ENCODE data around the gene TRABD2B.

The TRABD2B gene

GRCh38 chr1:47843781-47844557 lies 153.2 kb downstream of the TRABD2B start:
- DNase-seq = no peak

GRCh38 chr1:47843059-47843458 lies 154.1 kb downstream of the TRABD2B start:
- no peak for DNase-seq

GRCh38 chr1:47842228-47842919 lies 154.8 kb downstream of the TRABD2B start:
- DNase-seq = no peak

GRCh38 chr1:47841356-47841755 lies 155.8 kb downstream of the TRABD2B start:
- no peak for DNase-seq

- DNase-seq = no peak
These were observed 156.6 kb downstream of the TRABD2B start for GRCh38 chr1:47840393-47841190.

GRCh38 chr1:47839433-47839760 lies 157.8 kb downstream of the TRABD2B start:
- DNase-seq = no peak

GRCh38 chr1:47838562-47839432 lies 158.4 kb downstream of the TRABD2B start:
- DNase-seq = no peak

GRCh38 chr1:47837866-47838561 lies 159.2 kb downstream of the TRABD2B start:
- DNase-seq = no peak

GRCh38 chr1:47837056-47837830 lies 159.9 kb downstream of the TRABD2B start:
- DNase-seq = no peak

- no peak for DNase-seq
These were observed 161.8 kb downstream of the TRABD2B start for GRCh38 chr1:47835409-47835808.

- DNase-seq = no peak
These were observed 162.9 kb downstream of the TRABD2B start for GRCh38 chr1:47834326-47834725.

GRCh38 chr1:47830641-47831333 lies 166.4 kb downstream of the TRABD2B start:
- no peak for DNase-seq

- no peak for DNase-seq
These were observed 167.2 kb downstream of the TRABD2B start for GRCh38 chr1:47830021-47830420.

GRCh38 chr1:47828978-47829377 lies 168.2 kb downstream of the TRABD2B start:
- DNase-seq = no peak

- DNase-seq = no peak
These were observed 170.1 kb downstream of the TRABD2B start for GRCh38 chr1:47827109-47827508.

- DNase-seq = no peak
These were observed 172.5 kb downstream of the TRABD2B start for GRCh38 chr1:47824716-47825115.

- no peak for DNase-seq
These were observed 172.9 kb downstream of the TRABD2B start for GRCh38 chr1:47824297-47824696.

GRCh38 chr1:47823040-47823808 lies 174.0 kb downstream of the TRABD2B start:
- DNase-seq = no peak

- no peak for DNase-seq
These were observed 175.4 kb downstream of the TRABD2B start for GRCh38 chr1:47821760-47822159.

- no peak for DNase-seq
These were observed 177.7 kb downstream of the TRABD2B start for GRCh38 chr1:47819574-47819888.

Measured in EL (cell line).